Fibroblast of skin of left quadriceps (primary cell): Measurements from ENCODE around the gene TMTC1.

Experiments
- DNase-seq, 2 experiments: peaks; one replicate each; pipeline ENCODE4 v3.0.0-alpha.2; 2013; ENCODE audit warnings: low read depth in 2 of 2

The TMTC1 gene

DNA sequence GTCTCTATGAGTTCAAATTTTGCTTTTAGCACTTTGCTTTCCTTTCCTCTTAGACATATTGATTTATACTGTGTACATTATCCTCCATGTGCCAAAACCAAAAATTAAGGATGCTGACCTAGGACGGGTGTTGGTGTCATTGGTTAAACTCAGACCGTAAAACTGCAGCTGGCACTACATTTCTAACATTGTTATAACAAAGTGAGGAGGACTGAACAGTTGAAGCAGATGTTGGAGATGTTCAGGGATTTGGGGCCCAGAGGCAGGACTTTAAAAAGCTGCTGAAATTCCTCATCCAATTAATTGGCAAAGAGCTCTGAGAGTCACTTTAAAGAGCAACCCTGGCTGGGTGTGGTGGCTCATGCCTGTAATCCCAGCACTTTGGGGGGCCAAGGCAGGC, 72.4 kb downstream of the TMTC1 start:
- DNase-seq = no peak

DNA sequence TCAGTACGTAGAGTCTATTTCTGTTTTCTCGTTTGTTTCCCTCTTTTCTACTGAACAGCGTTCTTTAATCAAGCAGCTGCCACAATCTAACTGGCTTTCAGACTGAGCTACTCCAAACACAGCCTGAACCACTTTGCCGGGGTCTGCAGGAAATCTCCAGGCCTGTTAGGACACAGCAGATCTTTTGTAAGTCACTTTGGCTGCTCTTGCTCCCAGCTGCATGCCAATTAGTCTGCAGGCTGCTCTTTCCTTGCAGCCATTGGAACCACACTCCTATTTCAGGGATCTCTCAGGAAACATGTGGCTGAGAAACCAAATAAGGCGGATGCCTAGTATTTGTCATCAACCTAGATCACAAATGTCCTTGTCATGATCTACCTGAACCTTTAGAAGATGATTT, 73.6 kb downstream of the TMTC1 start:
- no peak for DNase-seq

DNA sequence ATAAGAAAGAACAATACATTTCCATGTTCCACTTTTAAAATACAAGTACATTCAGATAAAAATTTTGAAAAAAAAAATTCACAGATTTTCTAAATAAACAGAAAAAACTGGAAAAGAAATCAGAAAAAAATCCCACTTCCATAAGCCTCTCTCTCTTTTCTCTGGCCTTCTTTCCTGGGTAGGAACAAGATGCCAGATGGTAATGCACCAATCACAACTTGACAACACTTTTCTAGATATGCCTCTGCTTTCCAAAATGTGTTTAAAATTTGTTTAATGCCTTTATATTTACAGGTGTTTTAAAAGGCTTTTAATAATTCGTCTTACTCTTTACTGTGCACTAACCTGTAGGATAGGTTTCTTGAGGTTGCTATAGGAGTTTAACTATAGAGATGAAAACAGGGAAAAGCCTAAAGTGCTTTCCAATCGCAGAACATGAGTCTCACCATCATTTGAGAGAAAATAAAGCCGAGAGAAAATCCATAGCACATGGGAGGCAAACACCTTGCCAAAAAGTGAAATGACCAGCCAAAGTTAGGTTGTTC, 74.2 kb downstream of the TMTC1 start:
- no peak for DNase-seq

GRCh38 chr12:29709054-29709453, 74.7 kb downstream of the TMTC1 start:
- no peak for DNase-seq

DNA sequence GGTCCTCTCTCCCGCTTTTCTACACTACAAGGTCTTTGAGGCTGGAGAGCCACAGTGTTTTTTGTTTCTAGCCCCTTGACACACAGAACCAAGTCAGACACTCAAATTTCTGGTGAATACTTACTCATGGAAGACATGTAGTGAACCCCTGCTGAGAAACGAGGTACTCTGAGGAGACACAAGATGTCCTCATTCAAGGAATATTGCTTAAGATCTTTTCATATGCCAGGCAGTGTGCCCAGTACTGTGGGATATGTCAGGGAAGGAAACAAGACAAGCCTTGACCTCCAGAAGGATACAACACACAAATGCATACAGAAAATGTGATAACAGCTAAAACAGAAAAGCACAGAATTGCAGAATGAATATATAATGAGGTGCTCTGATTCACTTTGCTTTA, 75.9 kb downstream of the TMTC1 start:
- no peak for DNase-seq

DNA sequence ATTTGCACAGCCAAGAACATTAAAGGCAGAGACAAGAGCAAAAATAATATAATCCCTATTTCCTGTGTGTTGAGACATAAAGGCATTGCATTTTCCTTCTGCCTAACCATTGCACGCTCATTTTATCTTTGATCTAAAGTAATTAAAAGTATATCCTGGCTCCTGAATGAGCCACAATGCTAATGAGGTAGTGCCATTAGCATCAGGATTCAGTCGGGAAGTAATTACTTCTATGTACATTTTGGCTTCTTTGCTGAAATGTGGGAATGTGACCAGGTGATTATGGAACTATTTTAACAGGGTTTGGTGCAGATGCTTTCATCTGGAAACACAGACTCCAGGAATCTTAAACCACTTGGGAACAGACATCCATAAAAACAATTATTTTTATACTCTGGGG, 77.4 kb downstream of the TMTC1 start:
- DNase-seq = no peak

GRCh38 chr12:29703528-29703927, 80.2 kb downstream of the TMTC1 start:
- no peak for DNase-seq

DNA sequence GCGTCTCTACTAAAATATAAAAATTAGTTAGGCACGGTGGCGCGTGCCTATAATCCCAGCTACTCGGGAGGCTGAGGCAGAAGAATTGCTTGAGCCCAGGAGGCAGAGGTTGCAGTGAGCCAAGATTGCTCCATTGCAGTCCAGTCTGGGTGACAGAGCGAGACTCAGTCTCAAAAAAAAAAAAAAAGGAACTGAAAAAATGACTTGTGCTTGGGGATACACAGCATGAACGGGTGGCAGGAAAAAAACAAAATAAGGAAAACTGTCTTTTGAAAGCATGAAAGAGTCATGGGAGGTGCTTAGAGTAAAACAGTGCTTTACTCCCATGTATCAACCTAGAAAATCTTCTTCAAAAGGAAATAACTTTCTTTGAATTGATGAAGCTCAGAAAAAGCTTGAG, 80.8 kb downstream of the TMTC1 start:
- no peak for DNase-seq

DNA sequence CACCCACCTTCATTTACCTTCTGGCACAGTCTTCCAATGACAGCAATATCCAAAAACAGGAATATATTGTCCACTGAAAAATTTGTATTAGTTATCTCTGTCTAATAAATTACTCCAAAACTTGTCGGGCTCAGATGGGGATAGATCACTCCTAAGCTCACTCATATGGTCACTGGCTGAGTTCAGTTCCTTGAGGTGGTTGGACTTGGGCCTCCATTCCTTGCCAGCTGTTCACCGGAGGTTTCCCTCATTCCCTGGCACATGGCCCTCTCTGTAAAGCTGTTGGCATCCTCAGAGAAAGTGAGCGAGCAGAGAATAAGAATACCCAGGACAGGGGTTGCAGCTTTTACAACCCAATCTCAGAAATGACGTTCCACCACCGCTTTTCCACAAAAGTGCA, 81.5 kb downstream of the TMTC1 start:
- no peak for DNase-seq

DNA sequence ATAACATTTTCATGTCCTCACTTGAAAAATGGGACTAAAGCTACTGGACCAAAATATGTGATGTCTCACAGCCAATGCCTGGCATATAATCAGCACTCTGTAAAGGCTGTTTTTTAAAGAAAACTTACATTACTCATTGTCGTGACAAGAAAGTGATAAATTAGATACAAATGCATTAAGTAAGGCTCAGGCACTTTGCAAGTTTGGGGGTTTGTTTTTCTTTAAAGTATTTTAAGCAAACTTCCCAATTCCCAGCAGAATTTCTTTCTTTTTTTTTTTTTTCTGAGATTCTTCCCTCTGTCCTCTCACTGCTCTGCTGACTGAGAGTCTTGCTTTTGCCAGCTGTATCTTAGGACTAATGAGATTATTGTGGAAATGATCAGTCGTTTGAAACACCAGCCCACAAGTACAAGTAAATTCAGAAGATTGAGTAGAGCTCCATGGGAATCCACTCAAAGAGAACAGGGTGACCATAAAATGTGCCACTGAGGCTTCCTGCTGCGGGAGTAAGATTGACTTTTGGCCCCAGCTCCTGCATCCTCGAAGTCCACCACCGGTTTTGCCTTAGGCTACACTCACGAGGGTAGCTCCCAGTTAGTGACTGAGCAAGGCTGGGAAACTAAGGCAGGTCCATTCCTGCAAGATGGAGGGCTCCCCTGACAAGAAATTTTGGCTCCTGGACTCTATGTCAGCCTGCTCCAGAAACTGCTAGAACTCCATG, 82.8 kb downstream of the TMTC1 start:
- DNase-seq = peak; percentile 6 to 12

GRCh38 chr12:29698756-29699155, 85.0 kb downstream of the TMTC1 start:
- DNase-seq = peak; percentile 54 to 59

DNA sequence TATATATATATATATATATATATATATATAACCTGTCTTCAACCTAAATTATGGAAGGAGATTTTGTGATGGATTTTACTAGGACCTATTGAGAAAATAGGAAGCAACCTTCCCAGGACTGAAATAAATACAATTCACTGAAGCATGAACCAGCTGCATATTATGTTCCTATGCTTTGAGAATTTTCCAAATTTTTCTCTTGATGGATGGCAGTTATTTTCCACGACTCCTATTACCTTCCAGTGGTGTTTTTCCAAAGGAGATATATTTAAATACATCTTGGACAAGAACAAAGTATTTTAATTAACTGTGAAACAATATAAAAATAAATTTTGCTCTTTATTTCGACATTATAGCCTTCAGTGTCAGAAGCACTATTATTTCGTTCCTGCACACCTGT, 87.9 kb downstream of the TMTC1 start:
- no peak for DNase-seq

DNA sequence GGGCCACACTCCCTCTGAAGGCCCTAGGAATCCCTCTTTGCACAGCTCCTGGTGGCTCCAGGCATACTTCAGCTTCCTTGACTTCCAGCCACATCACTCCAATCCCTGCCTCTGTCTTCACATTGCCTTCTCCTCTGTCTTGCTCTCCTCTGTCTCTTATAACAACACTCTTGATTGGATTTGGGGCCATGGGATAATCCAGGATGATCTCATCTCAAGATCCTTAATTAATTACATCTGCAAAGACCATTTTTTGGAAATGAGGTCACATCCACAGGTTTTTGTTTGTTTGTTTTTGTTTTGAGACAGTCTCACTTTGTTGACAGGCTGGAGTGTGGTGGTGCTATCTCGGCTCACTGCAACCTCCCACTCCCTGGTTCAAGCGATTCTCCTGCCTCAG, 88.7 kb downstream of the TMTC1 start:
- DNase-seq = peak in 1 of 2 experiments; percentile 7

DNA sequence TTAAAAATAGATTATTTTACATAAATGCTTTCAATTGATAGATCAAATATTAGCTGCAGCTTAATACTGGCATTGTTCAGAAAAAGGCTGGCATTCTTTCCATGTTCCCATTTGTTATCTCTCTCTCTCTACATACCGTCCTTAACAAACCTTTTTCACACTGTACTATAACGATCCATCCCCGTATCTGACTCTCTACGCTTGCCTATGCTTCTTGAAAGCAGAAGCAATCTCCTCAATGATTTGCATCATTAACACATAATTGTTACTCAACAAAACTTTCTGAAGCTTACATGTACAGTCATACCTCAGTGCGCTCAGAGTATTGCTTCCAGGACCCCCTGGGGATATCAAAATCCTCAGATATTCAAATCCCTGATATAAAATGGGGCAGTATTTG, 89.7 kb downstream of the TMTC1 start:
- no peak for DNase-seq

- DNase-seq = no peak
Measured at GRCh38 chr12:29692237-29692636, 91.5 kb downstream of the TMTC1 start.

DNA sequence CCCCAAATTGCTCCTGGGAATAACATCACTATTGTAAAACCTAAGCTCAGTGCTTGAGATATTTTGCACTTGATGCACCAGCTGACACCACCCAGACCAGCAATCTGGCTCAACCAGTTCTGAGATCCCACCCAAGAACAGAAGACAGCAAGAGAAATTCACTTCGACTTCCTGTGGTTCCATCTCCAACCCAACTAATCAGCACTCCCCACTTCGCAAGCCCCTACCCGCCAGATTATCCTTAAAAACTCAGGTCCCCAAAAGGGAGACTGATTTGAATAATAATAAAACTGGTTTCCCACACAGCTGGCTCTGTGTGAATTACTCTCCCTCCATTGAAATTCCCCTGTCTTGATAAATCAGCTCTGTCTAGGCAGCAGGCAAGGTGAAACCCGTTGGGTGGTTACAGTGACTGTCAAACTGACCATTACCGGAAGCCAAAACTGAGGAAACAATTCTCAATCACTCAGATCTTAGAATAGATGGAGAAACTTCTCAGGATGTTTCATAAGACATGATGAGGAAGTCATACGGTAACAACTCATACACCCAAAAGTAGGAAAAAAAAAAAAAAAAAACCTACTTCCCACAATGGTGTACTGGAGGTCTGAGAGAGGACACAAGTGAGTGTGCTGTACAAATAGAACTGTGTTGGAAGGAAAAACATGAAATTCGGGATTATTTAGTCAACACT, 92.4 kb downstream of the TMTC1 start:
- no peak for DNase-seq

GRCh38 chr12:29690728-29691127, 93.0 kb downstream of the TMTC1 start:
- DNase-seq = no peak

DNA sequence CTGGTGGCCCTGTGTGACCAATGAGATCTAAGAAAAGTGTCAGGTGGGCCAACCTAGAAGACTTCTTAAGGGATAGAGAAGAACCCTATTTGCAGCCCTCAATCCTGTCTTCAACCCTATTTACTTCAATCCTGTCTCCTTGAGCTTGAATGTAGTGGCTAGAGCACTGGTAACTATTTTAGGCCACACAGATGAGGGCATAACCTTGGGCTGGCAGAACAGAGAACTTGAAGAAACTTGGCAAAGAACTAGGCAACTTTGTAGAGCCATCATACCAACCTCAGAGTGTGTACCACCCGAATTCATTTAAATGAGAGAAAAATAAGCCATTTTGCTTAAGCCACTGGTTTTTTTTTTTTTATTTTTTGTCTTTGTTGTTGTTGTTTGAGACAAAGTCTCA, 94.8 kb downstream of the TMTC1 start:
- no peak for DNase-seq

DNA sequence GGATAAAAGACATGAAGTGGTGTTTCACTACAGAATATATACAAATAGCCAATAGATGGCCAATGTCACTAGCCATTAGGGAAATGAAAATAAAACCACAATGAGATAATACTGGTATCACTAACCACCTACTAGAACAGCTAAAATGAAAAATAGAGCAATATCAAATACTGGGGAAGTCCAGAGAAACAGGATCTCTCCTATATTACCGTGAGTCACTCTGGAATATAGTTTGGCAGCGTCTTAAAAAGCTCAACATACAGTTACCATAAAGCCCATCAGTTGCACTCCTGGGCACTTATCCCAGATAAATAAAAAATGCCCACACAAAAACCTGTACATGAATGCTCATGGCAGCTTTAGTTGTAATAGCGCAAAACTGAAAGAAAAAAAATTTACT, 101.7 kb downstream of the TMTC1 start:
- DNase-seq = no peak

DNA sequence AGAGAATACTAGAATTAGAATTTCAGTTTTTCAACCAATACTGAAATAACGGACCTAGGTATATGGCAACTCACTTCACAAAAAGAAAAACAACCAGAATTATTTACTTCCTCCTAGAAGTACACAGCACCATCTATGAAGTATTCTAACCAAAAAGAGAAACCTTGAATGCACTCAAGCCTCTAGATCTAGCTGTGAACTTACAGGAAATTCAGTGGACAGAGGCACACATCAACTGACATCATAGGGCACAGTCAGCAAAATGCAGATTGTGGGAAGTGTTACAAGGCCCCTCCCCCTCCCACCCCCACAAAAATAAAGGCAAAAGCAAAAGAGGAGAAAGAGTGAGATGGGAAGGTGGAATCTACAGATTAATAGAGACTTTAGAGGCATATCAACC, 102.4 kb downstream of the TMTC1 start:
- DNase-seq = no peak

- DNase-seq = no peak
Measured at GRCh38 chr12:29676676-29677075, 107.1 kb downstream of the TMTC1 start.

GRCh38 chr12:29674463-29674862, 109.3 kb downstream of the TMTC1 start:
- DNase-seq = no peak

DNA sequence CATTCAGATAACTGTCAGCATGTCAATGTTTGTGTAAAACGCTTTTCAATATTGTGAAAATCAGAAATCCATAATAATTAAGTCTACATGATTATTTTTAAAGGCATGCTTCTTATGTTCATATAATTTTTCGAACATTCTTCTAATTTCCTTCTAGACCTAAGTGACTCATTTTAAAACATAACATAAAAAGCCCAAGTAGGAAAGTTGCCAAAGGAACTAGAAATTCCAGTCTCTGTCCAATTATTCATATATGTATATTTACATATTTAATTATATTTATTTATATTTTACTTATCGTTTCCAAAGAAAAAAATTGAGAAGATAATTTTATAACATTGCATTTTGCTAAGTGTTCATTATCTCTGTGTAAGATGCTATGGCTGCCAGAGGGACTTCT, 110.4 kb downstream of the TMTC1 start:
- peak; percentile 16 to 20 for DNase-seq
